ENCODE measurements around the gene MESP2. TPM values are rescaled to one million over a fixed set of nuclear protein-coding genes. Genes with fewer than 3 reads are reported as not detected.

The MESP2 gene
- total and polyA plus RNA-seq, 4 donors = 0.03 TPM; not detected in 3

DNA sequence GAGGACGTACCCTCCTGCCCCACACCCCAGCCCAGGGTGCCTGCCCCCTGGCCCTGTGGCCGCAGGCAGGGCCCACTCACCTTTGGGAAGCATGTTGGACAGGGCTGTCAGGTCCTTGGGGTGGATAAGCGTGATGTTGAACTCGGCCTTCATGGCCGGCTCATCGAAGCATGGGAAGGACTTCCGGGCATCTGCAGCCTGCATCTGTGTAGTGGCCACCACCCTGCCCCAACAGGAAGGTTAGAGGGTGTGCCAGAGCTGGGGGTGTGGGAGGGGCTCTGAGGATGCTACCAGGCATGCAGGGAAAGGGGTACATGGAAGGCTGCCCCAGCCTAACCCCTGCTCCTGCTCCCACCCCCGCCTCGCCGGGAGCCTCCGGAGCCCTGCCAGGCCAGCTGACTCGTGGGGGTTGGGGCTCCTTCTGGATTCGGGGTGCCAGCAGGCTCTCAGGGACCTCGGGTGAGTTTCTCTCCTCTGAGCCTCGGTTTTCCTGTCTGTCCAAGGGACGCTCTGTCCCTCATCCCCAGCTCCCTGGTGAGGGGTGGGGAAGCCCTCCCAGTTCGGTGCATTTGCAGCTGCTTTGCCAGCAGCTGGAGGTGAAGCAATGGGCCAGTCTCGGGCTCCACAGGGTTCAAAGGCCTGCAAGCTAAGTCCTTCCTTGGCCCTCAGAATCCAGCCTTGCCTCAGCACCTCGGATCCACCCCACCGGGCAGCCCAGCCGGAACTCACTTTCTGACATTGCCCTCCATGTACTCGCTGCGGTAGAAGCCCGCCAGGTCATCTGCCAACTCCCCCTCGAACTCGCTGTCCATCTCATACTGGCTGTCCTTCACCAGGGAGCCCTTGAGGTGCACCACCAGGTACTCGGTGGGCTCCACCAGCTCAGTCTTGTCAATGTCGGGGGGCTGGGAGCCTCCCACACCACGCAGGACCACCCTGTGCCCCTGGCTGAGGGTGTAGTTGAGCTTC lies 29.4 kb downstream of the MESP2 start:
- Histone ChIP-seq H3K4me3 (ENCODE audit: low read depth in 1 of 3, low read length in 3 of 3) (peak overlapping the region; percentile 69 to 89 (median 73)), H3K27ac (ENCODE audit: low read depth in 1 of 2, low read length in 2 of 2) (peak overlapping the region; percentile 68 to 74), H3K4me1 (ENCODE audit: control insufficient read depth in 4 of 4, insufficient read depth in 4 of 4, low read length in 3 of 4) (peaks cover 23 to 73% (median 54%) of the 10 kb centered on the region in 4 donors), H3K36me3 (ENCODE audit: control insufficient read depth in 4 of 4, insufficient read depth in 3 of 4, low read depth in 1 of 4, low read length in 3 of 4) (peaks cover 9 to 19% (median 13%) of the 10 kb centered on the region in 4 donors), H3K27me3 (ENCODE audit: control insufficient read depth in 4 of 4, insufficient read depth in 4 of 4, low read length in 3 of 4) (no peaks in the 10 kb centered on the region), H3K9me3 (ENCODE audit: control insufficient read depth in 4 of 4, low read length in 3 of 4) (no peaks in the 10 kb centered on the region), H3K9ac (ENCODE audit: low read depth in 1 of 2, low read length in 2 of 2) (peak overlapping the region; percentile 13 to 54)
- peak in 1 of 2 donors; percentile 6 for TF ChIP-seq HNF4A (conservative IDR thresholded peaks at IDR 0.05)
- TF ChIP-seq, protein P1, sequence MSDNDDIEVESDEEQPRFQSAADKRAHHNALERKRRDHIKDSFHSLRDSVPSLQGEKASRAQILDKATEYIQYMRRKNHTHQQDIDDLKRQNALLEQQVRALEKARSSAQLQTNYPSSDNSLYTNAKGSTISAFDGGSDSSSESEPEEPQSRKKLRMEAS (IDR thresholded peaks at IDR 0.05) = no peak
- WGBS = 35% methylated on average over 29 of the region's 29 CpGs
- DNase-seq (ENCODE audit: low spot score) = no peak

GRCh38 chr15:89806210-89806558 lies 30.1 kb downstream of the MESP2 start:
- no peak for DNase-seq (ENCODE audit: low spot score)
- Histone ChIP-seq H3K9ac (ENCODE audit: low read depth in 1 of 2, low read length in 2 of 2) (peak overlapping the region; percentile 13 to 54), H3K4me1 (ENCODE audit: control insufficient read depth in 4 of 4, insufficient read depth in 4 of 4, low read length in 3 of 4) (peaks cover 23 to 78% (median 57%) of the 10 kb centered on the region in 4 donors), H3K27ac (ENCODE audit: low read depth in 1 of 2, low read length in 2 of 2) (peak overlapping the region; percentile 68 to 74), H3K4me3 (ENCODE audit: low read depth in 1 of 3, low read length in 3 of 3) (peak overlapping the region; percentile 69 to 89 (median 73)), H3K27me3 (ENCODE audit: control insufficient read depth in 4 of 4, insufficient read depth in 4 of 4, low read length in 3 of 4) (no peaks in the 10 kb centered on the region), H3K36me3 (ENCODE audit: control insufficient read depth in 4 of 4, insufficient read depth in 3 of 4, low read depth in 1 of 4, low read length in 3 of 4) (peaks cover 6 to 14% (median 9%) of the 10 kb centered on the region in 4 donors), H3K9me3 (ENCODE audit: control insufficient read depth in 4 of 4, low read length in 3 of 4) (no peaks in the 10 kb centered on the region)
- TF ChIP-seq TAF1 (conservative IDR thresholded peaks at IDR 0.05) (no peak), FOXA1 (IDR thresholded peaks at IDR 0.05) (no peak), SP1 (IDR thresholded peaks at IDR 0.05) (no peak), JUND (IDR thresholded peaks at IDR 0.05) (no peak), EGR1 (IDR thresholded peaks at IDR 0.05; ENCODE audit: low read depth in 2 of 2) (no peak)
- TF ChIP-seq, protein P1 (IDR thresholded peaks at IDR 0.05) = no peak
- TF ChIP-seq, protein P2, sequence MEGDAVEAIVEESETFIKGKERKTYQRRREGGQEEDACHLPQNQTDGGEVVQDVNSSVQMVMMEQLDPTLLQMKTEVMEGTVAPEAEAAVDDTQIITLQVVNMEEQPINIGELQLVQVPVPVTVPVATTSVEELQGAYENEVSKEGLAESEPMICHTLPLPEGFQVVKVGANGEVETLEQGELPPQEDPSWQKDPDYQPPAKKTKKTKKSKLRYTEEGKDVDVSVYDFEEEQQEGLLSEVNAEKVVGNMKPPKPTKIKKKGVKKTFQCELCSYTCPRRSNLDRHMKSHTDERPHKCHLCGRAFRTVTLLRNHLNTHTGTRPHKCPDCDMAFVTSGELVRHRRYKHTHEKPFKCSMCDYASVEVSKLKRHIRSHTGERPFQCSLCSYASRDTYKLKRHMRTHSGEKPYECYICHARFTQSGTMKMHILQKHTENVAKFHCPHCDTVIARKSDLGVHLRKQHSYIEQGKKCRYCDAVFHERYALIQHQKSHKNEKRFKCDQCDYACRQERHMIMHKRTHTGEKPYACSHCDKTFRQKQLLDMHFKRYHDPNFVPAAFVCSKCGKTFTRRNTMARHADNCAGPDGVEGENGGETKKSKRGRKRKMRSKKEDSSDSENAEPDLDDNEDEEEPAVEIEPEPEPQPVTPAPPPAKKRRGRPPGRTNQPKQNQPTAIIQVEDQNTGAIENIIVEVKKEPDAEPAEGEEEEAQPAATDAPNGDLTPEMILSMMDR (IDR thresholded peaks at IDR 0.05; ENCODE audit: low read depth, low read length, missing input control) = no peak
- 31% methylated on average over 21 of the region's 21 CpGs for WGBS

GRCh38 chr15:89806559-89807550 lies 30.7 kb downstream of the MESP2 start:
- Histone ChIP-seq H3K27ac (ENCODE audit: low read depth in 1 of 2, low read length in 2 of 2) (peak overlapping the region; percentile 68 to 74), H3K9ac (ENCODE audit: low read depth in 1 of 2, low read length in 2 of 2) (no peak overlapping the region), H3K36me3 (ENCODE audit: control insufficient read depth in 4 of 4, insufficient read depth in 3 of 4, low read depth in 1 of 4, low read length in 3 of 4) (peaks cover 2 to 10% (median 6%) of the 10 kb centered on the region in 4 donors), H3K4me3 (ENCODE audit: low read depth in 1 of 3, low read length in 3 of 3) (peak overlapping the region; percentile 69 to 89 (median 73)), H3K4me1 (ENCODE audit: control insufficient read depth in 4 of 4, insufficient read depth in 4 of 4, low read length in 3 of 4) (peaks cover 23 to 82% (median 60%) of the 10 kb centered on the region in 4 donors), H3K27me3 (ENCODE audit: control insufficient read depth in 4 of 4, insufficient read depth in 4 of 4, low read length in 3 of 4) (no peaks in the 10 kb centered on the region), H3K9me3 (ENCODE audit: control insufficient read depth in 4 of 4, low read length in 3 of 4) (no peaks in the 10 kb centered on the region)
- WGBS = 29% methylated on average over 22 of the region's 22 CpGs
- peak; percentile 75 for DNase-seq (ENCODE audit: low spot score)
- TF ChIP-seq, protein P3, sequence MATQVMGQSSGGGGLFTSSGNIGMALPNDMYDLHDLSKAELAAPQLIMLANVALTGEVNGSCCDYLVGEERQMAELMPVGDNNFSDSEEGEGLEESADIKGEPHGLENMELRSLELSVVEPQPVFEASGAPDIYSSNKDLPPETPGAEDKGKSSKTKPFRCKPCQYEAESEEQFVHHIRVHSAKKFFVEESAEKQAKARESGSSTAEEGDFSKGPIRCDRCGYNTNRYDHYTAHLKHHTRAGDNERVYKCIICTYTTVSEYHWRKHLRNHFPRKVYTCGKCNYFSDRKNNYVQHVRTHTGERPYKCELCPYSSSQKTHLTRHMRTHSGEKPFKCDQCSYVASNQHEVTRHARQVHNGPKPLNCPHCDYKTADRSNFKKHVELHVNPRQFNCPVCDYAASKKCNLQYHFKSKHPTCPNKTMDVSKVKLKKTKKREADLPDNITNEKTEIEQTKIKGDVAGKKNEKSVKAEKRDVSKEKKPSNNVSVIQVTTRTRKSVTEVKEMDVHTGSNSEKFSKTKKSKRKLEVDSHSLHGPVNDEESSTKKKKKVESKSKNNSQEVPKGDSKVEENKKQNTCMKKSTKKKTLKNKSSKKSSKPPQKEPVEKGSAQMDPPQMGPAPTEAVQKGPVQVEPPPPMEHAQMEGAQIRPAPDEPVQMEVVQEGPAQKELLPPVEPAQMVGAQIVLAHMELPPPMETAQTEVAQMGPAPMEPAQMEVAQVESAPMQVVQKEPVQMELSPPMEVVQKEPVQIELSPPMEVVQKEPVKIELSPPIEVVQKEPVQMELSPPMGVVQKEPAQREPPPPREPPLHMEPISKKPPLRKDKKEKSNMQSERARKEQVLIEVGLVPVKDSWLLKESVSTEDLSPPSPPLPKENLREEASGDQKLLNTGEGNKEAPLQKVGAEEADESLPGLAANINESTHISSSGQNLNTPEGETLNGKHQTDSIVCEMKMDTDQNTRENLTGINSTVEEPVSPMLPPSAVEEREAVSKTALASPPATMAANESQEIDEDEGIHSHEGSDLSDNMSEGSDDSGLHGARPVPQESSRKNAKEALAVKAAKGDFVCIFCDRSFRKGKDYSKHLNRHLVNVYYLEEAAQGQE (IDR thresholded peaks at IDR 0.05) = peak; percentile 92
- peak; percentile 85 for TF ChIP-seq YY1 (IDR thresholded peaks at IDR 0.05)
- TF ChIP-seq EGR1 (IDR thresholded peaks at IDR 0.05; ENCODE audit: low read depth in 2 of 2) = no peak
- TF ChIP-seq RAD21 (IDR thresholded peaks at IDR 0.05) = peak; percentile 53 to 63
- TF ChIP-seq SP1 (IDR thresholded peaks at IDR 0.05) = peak; percentile 94
- TF ChIP-seq JUND (IDR thresholded peaks at IDR 0.05) = peak in 1 of 2 donors; percentile 80
- TF ChIP-seq FOXA1 (IDR thresholded peaks at IDR 0.05) = peak; percentile 69
- peak; percentile 68 for TF ChIP-seq NR2F2 (IDR thresholded peaks at IDR 0.05)
- TF ChIP-seq, protein P4, sequence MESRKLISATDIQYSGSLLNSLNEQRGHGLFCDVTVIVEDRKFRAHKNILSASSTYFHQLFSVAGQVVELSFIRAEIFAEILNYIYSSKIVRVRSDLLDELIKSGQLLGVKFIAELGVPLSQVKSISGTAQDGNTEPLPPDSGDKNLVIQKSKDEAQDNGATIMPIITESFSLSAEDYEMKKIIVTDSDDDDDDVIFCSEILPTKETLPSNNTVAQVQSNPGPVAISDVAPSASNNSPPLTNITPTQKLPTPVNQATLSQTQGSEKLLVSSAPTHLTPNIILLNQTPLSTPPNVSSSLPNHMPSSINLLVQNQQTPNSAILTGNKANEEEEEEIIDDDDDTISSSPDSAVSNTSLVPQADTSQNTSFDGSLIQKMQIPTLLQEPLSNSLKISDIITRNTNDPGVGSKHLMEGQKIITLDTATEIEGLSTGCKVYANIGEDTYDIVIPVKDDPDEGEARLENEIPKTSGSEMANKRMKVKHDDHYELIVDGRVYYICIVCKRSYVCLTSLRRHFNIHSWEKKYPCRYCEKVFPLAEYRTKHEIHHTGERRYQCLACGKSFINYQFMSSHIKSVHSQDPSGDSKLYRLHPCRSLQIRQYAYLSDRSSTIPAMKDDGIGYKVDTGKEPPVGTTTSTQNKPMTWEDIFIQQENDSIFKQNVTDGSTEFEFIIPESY (IDR thresholded peaks at IDR 0.05) = no peak
- peak; percentile 53 for TF ChIP-seq HNF4G (IDR thresholded peaks at IDR 0.05)
- peak; percentile 82 to 95 for TF ChIP-seq RXRA (IDR thresholded peaks at IDR 0.05)
- peak; percentile 70 for TF ChIP-seq TAF1 (conservative IDR thresholded peaks at IDR 0.05)

All from liver (tissue), 9 donors.